KOPT-K1 (cell line): Measurements from ENCODE around the gene TAF1D.
"Not testable (repeated sequence)": the region's sequence is repeated elsewhere in the genome, so short reads cannot be mapped to it uniquely, and the experiment has no call there.

Experiments used
- H3K27ac ChIP-seq: fragments of 200-600 bp; sonication (generic); 2 replicates; pipeline ENCODE4 v1.5.1; 2016; ENCODE audit warnings: antibody characterized with exemption, mild to moderate bottlenecking, low read depth, low read length; ENCODE audit not compliant: poor library complexity, severe bottlenecking
- H3K36me3 ChIP-seq: fragments of 200-600 bp; sonication (generic); 2 replicates; pipeline ENCODE4 v1.5.1; 2017; ENCODE audit warnings: antibody characterized with exemption, mild to moderate bottlenecking, low read length, moderate library complexity; ENCODE audit not compliant: insufficient read depth
- H3K9me3 ChIP-seq: fragments of 200-600 bp; sonication (generic); 2 replicates; pipeline ENCODE4 v1.5.1; 2017; ENCODE audit warnings: antibody characterized with exemption, low read length, mild to moderate bottlenecking; ENCODE audit not compliant: insufficient read depth, poor library complexity, severe bottlenecking

The TAF1D gene

GRCh38 chr11:93741094-93741881 lies at the start of gene TAF1D, which contains the start of gene C11orf54:
Gene TAF1D (minus strand): TSS chr11:93741495. CDS start chr11:93739304, 2,191 bp downstream.
Gene C11orf54 (plus strand): TSS chr11:93741672. CDS start chr11:93747394, 5,722 bp downstream.
- Histone ChIP-seq H3K36me3 (peaks cover 51% of the 10 kb centered on the region), H3K27ac (peak within 1 kb of the TSS; percentile 94)

DNA sequence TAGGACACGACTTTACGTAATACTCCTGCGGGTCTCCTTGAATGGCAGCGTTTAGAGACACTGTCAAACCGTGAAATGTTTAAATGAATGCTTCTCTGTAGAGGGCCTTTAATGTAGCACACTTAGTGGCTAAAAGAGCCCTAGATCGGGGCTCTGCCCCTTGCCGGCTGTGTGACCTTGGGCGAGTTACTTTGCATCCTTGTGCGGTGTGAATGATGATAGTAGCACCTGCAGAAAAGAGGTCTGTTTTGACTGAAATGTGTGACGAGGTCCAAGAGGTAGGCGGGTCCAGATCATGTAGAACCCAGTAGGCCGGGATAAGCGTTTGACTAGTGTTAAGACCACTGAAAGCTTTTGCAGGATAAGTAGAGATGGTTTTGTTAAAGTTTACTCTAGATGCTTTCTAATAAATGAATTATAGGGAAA lies 43.7 kb upstream of the TAF1D start:
- H3K27ac ChIP-seq, result peak overlapping the region; percentile 93
- H3K36me3 ChIP-seq, result peaks cover 36% of the 10 kb centered on the region
- H3K9me3 ChIP-seq, result no peaks in the 10 kb centered on the region

More at GRCh38 chr11:93741094-93741881, at the start of gene TAF1D, which contains the start of gene C11orf54:
- no peaks in the 10 kb centered on the region for H3K9me3 ChIP-seq

- H3K36me3 ChIP-seq, result peaks cover 30% of the 10 kb centered on the region
These were observed 43.0 kb upstream of the TAF1D start, which contains the start of gene MED17 for GRCh38 chr11:93784145-93784934. Gene MED17 (plus strand): TSS chr11:93784282. CDS start chr11:93784514, 232 bp downstream.

DNA sequence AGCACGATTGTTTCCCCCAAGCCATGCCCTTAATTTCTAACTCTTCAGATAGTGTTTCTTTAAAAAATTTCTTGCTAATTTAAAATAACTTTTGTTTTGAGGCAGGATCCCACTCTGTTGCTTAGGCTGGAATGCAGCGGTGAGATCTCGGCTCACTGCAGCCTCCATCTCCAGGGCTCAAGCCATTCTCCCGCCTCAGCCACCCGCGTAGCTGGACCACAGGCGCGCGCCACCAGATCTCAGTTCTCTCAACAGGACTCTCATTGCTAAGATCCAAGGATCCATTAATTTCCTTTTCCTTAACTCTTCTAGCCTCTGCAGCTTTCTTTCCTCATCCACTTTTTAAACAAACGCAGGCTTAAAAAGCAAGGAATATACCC lies 42.5 kb upstream of the TAF1D start:
- H3K9me3 ChIP-seq, result no peaks in the 10 kb centered on the region
- H3K27ac ChIP-seq, result peak overlapping the region; percentile 93
- peaks cover 24% of the 10 kb centered on the region for H3K36me3 ChIP-seq

More at GRCh38 chr11:93784145-93784934, 43.0 kb upstream of the TAF1D start, which contains the start of gene MED17:
- H3K9me3 ChIP-seq, result no peaks in the 10 kb centered on the region
- H3K27ac ChIP-seq, result peak within 1 kb of the TSS; percentile 93

DNA sequence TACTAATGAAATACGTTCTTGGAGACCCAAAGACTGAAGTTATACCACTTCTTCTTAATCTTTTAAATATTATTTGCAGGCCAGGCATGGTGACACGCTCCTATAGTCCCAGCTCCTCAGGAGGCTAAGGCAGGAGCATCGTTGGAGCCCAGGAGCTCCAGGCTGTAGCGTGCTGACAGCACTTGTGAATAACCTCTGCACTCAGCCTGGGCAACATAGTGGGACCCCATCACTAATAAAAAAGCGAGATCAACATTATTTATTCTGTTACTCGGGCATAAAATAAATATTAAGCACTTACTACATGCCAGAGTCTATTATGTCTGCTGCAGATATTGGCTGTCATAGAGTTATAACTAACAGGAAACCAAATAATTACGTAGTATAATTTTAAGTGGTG lies 42.1 kb upstream of the TAF1D start:
- peaks cover 20% of the 10 kb centered on the region for H3K36me3 ChIP-seq
- peak overlapping the region; percentile 93 for H3K27ac ChIP-seq
- no peaks in the 10 kb centered on the region for H3K9me3 ChIP-seq

GRCh38 chr11:93775289-93775688 lies 34.0 kb upstream of the TAF1D start:
- Histone ChIP-seq H3K9me3 (peaks cover 20% of the 10 kb centered on the region), H3K36me3 (no peaks in the 10 kb centered on the region), H3K27ac (no peak overlapping the region)

- not testable (repeated sequence) for H3K27ac ChIP-seq, H3K36me3 ChIP-seq
- H3K9me3 ChIP-seq, result peaks cover 20% of the 10 kb centered on the region
These were observed 33.3 kb upstream of the TAF1D start for GRCh38 chr11:93774560-93774959.

DNA sequence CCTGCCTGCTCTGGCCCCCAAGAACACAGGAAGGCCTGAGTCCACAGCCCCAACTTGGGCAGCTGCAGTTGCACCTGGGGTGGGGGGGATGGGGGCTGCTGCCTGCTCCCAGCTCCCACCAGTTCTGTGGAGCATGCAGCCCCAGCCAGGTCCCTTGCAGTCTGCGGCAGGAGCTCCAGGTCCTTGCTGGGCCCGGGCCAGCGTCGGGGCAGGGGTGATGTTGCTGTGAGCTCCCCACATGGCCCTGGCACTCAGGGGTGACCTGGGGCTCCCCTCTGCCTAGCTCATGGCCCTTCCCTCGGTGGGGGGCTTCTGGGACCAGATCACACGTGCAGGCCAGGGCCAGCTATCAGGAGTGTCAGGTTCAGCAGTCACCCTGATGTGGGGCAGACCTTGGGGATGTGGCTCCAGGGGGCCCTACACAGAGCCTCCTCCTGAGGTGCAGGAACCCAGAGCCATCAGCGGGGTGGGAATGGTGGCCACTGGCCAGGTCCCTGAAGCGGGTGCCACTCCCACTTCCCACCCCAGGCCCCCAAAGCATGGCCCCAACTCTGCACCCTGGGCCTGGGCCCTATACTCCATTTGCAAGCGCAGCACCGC lies 32.4 kb upstream of the TAF1D start:
- no peak overlapping the region for H3K27ac ChIP-seq
- peaks cover 20% of the 10 kb centered on the region for H3K9me3 ChIP-seq
- H3K36me3 ChIP-seq, result no peaks in the 10 kb centered on the region

GRCh38 chr11:93773045-93773477 lies 31.8 kb upstream of the TAF1D start:
- H3K36me3 ChIP-seq, result no peaks in the 10 kb centered on the region
- H3K27ac ChIP-seq, result no peak overlapping the region

DNA sequence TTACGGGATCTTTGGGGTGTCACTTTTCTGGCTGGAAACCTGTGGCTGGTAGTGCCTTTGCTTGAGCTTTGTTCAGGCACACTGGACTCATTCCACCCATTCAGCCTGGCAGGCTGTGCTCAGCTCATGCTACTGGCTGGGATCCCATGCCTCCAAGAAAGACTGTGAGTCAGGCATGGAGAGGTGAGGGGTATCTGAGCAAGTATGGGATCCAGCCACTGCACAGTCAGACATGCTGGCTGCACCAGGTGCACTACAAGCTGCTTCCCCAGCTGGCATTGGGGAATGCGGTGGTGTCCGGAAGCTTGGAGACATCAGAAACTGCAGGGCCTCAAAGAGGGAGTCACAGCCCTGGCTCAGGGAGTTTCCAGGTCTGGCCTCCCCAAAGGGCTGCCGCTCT lies 30.8 kb upstream of the TAF1D start:
- peaks cover 22% of the 10 kb centered on the region for H3K9me3 ChIP-seq
- H3K27ac ChIP-seq, result no peak overlapping the region
- no peaks in the 10 kb centered on the region for H3K36me3 ChIP-seq

More at GRCh38 chr11:93773045-93773477, 31.8 kb upstream of the TAF1D start:
- H3K9me3 ChIP-seq, result peaks cover 20% of the 10 kb centered on the region

DNA sequence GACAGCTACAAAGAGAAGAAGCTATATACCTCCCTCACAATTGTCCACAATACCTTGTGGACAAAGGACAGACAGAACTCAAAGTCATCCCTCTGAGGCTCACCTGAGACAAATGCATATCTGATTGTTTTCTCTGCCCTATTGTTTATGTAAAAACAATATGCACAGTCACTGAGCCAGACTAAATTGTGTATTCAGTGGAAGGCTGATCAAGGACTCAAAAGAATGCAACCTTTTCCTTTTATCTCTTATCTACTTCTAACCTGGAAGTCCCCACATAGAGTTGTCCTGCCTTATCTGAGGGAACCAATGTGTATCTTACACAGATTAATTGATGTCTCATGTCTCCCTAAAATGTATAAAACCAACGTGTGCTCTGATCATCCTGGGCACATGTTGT lies 28.9 kb upstream of the TAF1D start:
- Histone ChIP-seq H3K27ac (no peak overlapping the region), H3K9me3 (peaks cover 25% of the 10 kb centered on the region), H3K36me3 (no peaks in the 10 kb centered on the region)

GRCh38 chr11:93767018-93767417 lies 25.7 kb upstream of the TAF1D start:
- Histone ChIP-seq H3K27ac (no peak overlapping the region), H3K9me3 (peaks cover 6% of the 10 kb centered on the region), H3K36me3 (peaks cover 16% of the 10 kb centered on the region)

GRCh38 chr11:93766504-93766903 lies 25.2 kb upstream of the TAF1D start:
- Histone ChIP-seq H3K27ac (no peak overlapping the region), H3K36me3 (peaks cover 20% of the 10 kb centered on the region), H3K9me3 (peaks cover 5% of the 10 kb centered on the region)

- peaks cover 5% of the 10 kb centered on the region for H3K9me3 ChIP-seq
- peaks cover 29% of the 10 kb centered on the region for H3K36me3 ChIP-seq
- no peak overlapping the region for H3K27ac ChIP-seq
These were observed 24.3 kb upstream of the TAF1D start for GRCh38 chr11:93765551-93765950.

GRCh38 chr11:93761910-93762309 lies 20.6 kb upstream of the TAF1D start:
- peaks cover 61% of the 10 kb centered on the region for H3K36me3 ChIP-seq

More at GRCh38 chr11:93761910-93762309, 20.6 kb upstream of the TAF1D start:
- Histone ChIP-seq H3K27ac (no peak overlapping the region), H3K9me3 (peaks cover under 1% of the 10 kb centered on the region)
